HG03565 (cell line): ENCODE results near the gene PCDHA13.
"Not testable (repeated sequence)": the region's sequence is repeated elsewhere in the genome, so short reads cannot be mapped to it uniquely, and the experiment has no call there.

ENCODE experiments used
- ATAC-seq: cut with Tn5 transposase; IDR thresholded peaks from one replicate; pipeline ENCODE4 v1.9.1; 2021; ENCODE audit warnings: mild to moderate bottlenecking, moderate library complexity; ENCODE audit not compliant: unreplicated experiment

Gene PCDHA13

GRCh38 chr5:140881889-140882590, at the start of gene PCDHA13:
PCDHA13 (plus strand) TSS chr5:140882124; CDS start chr5:140882269, 145 bp downstream.
- ATAC-seq = no peak

- ATAC-seq = no peak
Measured at GRCh38 chr5:140833993-140834392, 47.9 kb upstream of the PCDHA13 start, which contains the start of gene PCDHA7. PCDHA7 (plus strand) TSS chr5:140834269; CDS start chr5:140834384, 115 bp downstream.

- ATAC-seq = not testable (repeated sequence)
Measured at GRCh38 chr5:140834439-140835008, 47.4 kb upstream of the PCDHA13 start.

- ATAC-seq = no peak
Measured at GRCh38 chr5:140835622-140836510, 46.1 kb upstream of the PCDHA13 start.

- no peak for ATAC-seq
Measured at GRCh38 chr5:140840978-140841962, 40.7 kb upstream of the PCDHA13 start, which contains the start of gene PCDHA8. PCDHA8 (plus strand) TSS chr5:140841187; CDS start chr5:140841322, 135 bp downstream.

- ATAC-seq = no peak
Measured at GRCh38 chr5:140842798-140843733, 38.9 kb upstream of the PCDHA13 start.

- ATAC-seq = not testable (repeated sequence)
Measured at GRCh38 chr5:140848139-140849102, 33.5 kb upstream of the PCDHA13 start, which contains the start of gene PCDHA9. PCDHA9 (plus strand) TSS chr5:140848382; CDS start chr5:140848496, 114 bp downstream.

GRCh38 chr5:140849831-140850634, 31.9 kb upstream of the PCDHA13 start:
- not testable (repeated sequence) for ATAC-seq

GRCh38 chr5:140855772-140856674, 25.9 kb upstream of the PCDHA13 start, which contains the start of gene PCDHA10:
PCDHA10 (plus strand) TSS chr5:140855897; CDS start chr5:140856049, 152 bp downstream.
- no peak for ATAC-seq

- ATAC-seq = no peak
Measured at GRCh38 chr5:140857177-140857986, 24.5 kb upstream of the PCDHA13 start.

- ATAC-seq = no peak
Measured at GRCh38 chr5:140857987-140858240, 24.0 kb upstream of the PCDHA13 start.

- no peak for ATAC-seq
Measured at GRCh38 chr5:140862441-140863295, 19.3 kb upstream of the PCDHA13 start.

GRCh38 chr5:140868721-140869554, 13.0 kb upstream of the PCDHA13 start, which contains the start of gene PCDHA11:
PCDHA11 (plus strand) TSS chr5:140868957; CDS start chr5:140869104, 147 bp downstream.
- ATAC-seq = no peak
